ENCODE measurements around the gene CDHR4.

DNA sequence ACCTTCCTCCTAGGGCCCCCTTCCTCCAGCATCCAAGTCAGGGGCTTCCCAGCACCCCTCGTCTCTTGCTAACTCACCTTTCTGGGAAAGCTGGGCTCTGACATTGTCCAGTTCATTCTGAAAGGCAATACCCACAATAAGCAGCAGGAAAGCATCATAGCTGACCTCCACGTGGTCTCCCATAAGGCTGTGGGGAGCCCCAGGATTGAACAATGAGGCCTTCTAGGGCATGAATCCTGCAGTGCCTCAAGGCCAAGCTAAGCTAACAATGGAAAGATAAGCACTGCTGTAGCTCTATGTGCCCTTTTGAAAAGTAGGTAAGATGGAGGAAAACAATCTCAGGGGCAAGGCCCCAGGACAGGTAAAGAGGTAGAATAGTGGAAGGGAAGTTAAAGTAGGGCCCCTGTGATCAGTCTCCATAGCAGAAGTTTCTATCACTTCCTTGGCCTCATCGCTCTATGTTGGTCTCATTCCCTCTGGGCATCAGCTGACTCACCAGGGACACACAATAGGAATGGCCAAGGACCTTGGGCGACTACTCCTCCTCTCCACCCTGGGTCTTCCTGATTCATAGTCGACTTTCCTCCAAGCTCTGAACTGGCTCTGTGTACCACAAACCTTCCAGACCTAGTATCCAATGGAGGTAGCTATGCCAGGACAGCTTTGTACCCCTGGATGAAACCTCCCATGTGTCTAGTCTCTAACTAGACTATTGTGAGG lies 45.0 kb upstream of the CDHR4 start:
- TF ChIP-seq, protein P1, sequence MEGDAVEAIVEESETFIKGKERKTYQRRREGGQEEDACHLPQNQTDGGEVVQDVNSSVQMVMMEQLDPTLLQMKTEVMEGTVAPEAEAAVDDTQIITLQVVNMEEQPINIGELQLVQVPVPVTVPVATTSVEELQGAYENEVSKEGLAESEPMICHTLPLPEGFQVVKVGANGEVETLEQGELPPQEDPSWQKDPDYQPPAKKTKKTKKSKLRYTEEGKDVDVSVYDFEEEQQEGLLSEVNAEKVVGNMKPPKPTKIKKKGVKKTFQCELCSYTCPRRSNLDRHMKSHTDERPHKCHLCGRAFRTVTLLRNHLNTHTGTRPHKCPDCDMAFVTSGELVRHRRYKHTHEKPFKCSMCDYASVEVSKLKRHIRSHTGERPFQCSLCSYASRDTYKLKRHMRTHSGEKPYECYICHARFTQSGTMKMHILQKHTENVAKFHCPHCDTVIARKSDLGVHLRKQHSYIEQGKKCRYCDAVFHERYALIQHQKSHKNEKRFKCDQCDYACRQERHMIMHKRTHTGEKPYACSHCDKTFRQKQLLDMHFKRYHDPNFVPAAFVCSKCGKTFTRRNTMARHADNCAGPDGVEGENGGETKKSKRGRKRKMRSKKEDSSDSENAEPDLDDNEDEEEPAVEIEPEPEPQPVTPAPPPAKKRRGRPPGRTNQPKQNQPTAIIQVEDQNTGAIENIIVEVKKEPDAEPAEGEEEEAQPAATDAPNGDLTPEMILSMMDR (IDR thresholded peaks at IDR 0.05; ENCODE audit: poor library complexity): no peak
- no peak for TF ChIP-seq EZH2 (IDR thresholded peaks at IDR 0.05; ENCODE audit: borderline replicate concordance)
